Measurements from ENCODE around the gene SEL1L3.

The SEL1L3 gene

GRCh38 chr4:25786497-25787065, 76.2 kb downstream of the SEL1L3 start:
- DNase-seq: no peak

- no peak for DNase-seq
Observed at GRCh38 chr4:25783943-25784342, 78.8 kb downstream of the SEL1L3 start.

DNA sequence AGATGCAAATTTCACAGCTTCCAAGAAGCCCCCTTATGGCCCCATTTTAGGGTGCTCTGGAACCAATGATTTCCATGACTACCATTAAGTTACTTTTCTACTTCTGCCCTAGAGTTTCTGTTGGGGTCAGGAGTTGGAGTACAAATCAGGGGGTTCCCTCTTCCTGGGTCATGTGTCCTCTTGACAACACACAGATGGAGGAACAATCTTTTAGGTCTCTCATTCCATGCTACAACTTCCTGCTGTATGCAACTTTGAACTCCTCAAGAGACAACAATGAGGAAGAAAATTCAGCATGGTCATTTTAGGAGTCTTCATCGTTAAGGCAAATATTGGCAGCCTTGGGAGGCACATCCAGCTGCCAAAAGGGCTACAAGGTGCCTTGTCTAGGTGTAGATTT, 79.7 kb downstream of the SEL1L3 start:
- DNase-seq: no peak

DNA sequence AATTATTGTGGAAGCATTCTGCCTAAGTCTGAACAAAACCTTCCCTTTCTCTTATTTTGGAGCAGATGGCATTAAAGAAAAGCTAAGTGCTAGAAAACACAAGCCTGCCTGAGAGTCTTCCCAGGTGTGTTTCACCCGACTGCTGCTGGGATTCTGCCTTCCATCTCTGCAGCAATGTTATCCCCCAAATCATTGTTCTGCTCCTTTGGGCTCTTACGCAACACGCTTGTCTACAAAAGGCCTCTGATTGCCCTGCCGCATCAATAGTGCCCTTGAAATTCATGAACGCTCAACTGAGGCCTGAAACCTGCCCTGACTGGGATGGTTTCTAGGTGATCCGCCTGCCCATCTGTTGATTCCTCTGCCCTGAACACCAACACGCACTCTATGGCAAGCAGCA, 80.3 kb downstream of the SEL1L3 start:
- DNase-seq: no peak

DNA sequence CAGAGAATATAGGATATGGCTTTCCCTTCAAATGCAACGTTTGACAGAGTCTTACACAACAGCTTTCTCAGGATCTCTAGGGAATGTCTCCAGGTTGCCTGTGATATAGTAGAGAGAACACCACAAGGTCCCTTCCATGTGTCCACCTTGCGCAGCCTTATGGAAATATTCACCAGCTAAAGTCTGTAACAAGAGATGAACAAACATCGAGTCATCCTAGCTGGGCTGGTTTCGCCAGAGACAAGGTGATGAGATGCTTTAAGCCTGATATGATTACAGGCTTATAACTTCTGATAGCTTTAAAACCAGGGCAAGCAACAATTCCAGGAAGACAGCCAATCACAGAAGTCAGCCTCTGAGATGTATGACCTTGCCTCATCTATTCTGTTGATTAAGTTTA, 83.8 kb downstream of the SEL1L3 start:
- no peak for DNase-seq

DNA sequence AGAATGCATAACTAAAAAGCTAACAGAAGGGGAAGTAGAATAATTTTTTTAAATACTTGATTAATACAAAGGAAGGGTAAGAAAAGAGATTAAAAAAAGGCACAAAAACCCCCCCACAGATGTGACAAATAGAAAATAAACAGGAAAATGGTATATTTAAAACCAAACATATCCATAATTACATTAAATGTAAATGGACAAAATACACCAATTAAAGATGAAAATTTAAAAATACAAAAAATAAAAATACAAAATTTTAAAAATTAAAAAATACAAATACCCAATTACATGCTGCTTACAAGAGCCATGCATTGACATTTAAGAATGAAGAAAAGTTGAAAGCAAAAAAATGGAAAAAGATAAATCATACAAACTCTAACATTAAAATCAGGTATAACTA, 86.0 kb downstream of the SEL1L3 start:
- no peak for DNase-seq

DNA sequence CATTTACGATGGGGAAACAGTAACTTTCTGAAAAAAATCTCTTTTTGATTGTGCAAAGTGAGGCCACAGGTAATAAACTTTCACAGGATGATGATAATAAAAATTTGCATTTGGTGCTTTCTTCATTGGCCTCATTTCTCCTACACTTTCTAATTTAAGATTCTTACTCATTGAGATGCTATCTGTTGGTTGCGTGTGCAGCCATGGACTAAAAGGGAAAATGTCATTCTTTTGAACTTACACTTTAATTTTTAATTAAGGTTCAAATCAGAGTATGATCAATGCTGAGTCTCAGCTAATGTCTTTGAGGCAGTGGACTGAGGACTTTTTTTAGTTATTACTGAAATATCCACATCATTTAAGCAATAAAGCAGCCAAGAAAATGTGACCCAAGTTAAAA, 87.6 kb downstream of the SEL1L3 start:
- DNase-seq: no peak

- DNase-seq: no peak
Observed at GRCh38 chr4:25773358-25773757, 89.4 kb downstream of the SEL1L3 start.

- DNase-seq: no peak
Observed at GRCh38 chr4:25771672-25772071, 91.1 kb downstream of the SEL1L3 start.

DNA sequence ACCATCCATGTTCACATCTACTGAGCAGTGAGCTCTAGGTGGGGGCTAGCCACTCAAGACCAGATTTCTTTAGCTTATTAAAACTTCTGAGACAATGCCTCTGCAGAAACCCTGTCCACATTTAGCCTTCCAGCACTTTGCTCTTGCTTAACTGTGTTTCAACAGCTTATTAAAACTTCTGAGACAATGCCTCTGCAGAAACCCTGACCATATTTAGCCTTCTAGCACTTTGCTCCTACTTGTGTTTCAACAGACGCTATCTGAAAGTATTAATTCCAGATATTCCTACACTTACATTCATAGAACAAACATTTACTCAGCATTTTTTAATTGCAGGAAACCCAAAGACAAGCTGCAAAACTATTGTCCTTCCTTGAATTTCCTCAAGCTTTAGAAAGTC, 91.9 kb downstream of the SEL1L3 start:
- no peak for DNase-seq

DNA sequence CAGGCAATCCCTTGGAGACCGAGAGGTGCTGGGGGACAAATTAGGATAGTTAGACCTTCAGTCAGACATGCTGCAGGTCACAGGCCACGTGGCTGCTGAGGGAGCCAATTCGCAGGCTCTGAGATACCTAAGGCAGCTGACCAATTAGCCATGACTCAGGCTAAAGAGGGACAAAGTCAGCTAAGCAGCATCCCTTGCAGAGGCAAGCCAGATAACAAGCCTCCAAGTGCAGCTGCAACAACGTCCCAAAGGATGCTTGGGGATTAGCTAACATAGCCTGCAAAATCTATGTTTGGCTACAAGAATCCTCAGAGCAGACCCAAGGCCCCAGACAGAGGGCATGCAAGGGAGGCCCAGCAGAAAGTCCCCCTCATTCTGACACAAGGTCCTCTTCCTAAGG, 93.5 kb downstream of the SEL1L3 start:
- DNase-seq: no peak

GRCh38 chr4:25767877-25768725, 94.7 kb downstream of the SEL1L3 start:
- DNase-seq: peak; percentile 68

- DNase-seq: no peak
Observed at GRCh38 chr4:25760518-25761157, 102.2 kb downstream of the SEL1L3 start.

DNA sequence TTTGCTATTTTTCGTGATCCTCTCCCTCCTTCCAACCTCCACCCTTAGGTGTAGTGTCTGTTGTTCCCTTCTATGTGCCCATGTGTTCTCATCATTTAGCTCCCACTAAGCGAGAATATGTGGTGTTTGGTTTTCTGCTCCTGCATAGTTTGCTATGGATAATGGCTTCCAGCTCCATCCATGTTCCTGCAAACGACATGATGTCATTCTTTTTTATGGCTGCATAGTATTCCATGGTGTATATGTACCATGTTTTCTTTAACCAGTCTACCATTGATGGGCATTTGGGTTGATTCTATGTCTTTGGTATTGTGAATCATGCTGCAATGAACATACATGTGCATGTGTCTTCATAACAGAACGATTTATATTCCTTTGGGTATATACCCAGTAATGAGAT, 102.7 kb downstream of the SEL1L3 start:
- no peak for DNase-seq

GRCh38 chr4:25759101-25759500, 103.7 kb downstream of the SEL1L3 start:
- DNase-seq: no peak

DNA sequence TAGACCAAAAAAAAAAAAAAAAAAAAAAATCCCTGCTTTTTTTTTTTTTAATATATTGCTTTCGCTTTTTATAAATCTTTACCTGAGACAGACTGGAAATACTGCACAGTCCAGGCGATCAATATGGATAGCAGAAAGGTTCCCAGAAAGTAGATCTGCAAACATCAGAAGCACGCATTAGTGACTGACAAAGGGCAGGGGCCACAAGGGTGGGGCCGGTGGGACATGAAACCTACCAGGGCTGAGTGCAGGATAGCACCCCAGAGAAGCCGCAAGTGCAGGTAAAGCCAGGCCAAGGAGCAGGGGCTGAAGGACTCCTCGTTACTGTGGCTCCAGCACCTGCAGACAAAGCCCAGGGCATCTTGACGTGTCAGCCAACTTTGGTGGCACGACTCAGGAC, 105.3 kb downstream of the SEL1L3 start:
- no peak for DNase-seq

DNA sequence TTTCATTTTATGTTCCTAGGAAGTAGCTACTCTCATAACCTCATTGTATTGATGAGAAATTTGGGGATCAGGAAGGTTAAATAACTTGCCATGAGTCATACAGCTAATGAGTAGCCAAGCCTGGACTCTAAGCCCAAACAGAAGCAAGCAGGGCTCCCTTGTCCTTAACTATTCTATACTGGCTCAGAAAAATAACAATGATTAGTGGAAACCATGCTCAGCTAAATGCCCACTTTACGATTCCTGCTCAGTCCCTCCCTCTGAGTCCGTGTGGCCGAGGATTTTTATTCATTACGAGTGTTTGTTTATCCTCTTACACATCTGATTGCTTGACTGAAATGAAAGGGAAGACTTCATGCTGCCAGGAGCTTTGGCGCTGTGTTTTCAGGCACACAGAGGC, 106.3 kb downstream of the SEL1L3 start:
- peak; percentile 55 for DNase-seq

GRCh38 chr4:25755911-25756310, 106.9 kb downstream of the SEL1L3 start:
- no peak for DNase-seq

DNA sequence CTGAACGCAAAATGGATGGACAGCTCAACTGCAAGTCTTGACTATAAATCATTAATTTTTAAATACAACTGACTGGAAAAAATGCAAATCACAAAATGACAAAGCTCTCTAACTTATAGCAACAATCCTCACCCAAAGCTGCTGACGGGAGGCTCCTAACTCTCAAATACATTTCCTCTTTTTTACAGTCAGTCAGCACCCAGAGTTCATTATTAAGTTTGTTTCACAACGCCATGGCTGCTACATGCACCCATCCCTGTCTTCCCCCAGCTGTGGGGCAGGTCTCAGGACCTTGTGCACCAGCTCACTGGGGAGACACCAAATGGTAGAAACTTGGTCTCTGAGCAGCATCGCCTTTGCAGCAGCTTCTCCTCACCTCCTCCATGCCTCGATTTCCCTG, 109.5 kb downstream of the SEL1L3 start:
- no peak for DNase-seq

DNA sequence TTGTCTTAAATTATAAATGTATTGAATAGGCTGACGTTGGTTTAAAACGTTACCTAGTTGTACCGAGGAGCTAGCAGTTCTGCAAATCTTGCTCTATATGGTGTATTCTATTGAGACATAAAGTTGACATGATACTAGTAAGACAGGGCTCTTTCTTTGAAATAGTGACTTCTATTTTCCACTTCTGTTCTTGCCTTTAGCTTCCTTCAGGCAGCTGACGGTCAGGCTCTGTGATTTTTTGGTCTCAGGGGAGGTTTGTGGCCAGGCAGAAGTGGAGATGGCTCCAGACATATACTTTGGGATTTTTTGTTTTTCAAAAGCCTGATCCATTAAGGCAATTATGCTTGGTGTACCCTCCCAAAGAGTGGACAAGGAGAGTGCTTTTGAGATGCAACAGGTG, 111.9 kb downstream of the SEL1L3 start:
- DNase-seq: no peak

GRCh38 chr4:25749150-25749794, 113.5 kb downstream of the SEL1L3 start:
- DNase-seq: no peak

GRCh38 chr4:25743971-25744370, 118.8 kb downstream of the SEL1L3 start:
- no peak for DNase-seq

- no peak for DNase-seq
Observed at GRCh38 chr4:25729564-25729963, 133.2 kb downstream of the SEL1L3 start.

DNA sequence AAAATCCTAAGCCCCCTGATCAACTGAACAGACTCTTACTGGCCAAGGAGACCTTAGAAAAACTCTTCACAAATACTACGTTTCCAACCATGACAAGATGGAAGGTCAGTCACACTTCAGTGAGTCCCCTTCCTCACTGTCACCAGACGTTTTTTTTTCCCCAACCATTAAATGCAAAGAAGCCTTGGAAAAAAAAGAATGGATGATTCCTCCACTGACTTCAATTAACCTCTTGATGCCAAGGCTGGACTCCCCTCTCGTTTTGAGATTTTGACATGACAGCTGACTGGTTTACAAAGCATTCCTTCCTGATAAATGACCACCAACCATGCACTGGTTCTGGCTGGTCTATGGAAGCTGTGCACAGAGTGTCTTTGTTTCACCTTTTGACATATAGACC, 133.9 kb downstream of the SEL1L3 start:
- DNase-seq: no peak
